ENCODE data around the gene TBC1D13. TPM values are rescaled to one million over a fixed set of nuclear protein-coding genes. Genes with fewer than 3 reads are reported as not detected.

The TBC1D13 gene
- total and polyA plus RNA-seq, 10 of the 15 experiments (the other 5 are each of a cell fraction or from before 2014, with no cell fraction given) = 3.0 to 23.1 (median 16.5) TPM

- TF ChIP-seq ZBTB4 (CRISPR knock-in tag; IDR thresholded peaks at IDR 0.05) (no peak), IKZF2 (IDR thresholded peaks at IDR 0.05) (0 out of 4 replicates have a peak, but pooled peaks of 1 of the 2 experiments have one; percentile 25), NFYB (IDR thresholded peaks at IDR 0.05; ENCODE audit: insufficient read depth, low read depth, low read length) (peak; percentile 75; the same call in 1 of the 2 replicates), GATAD2B (conservative IDR thresholded peaks at IDR 0.05; ENCODE audit: low read depth) (peak; percentile 83), PML (IDR thresholded peaks at IDR 0.05; ENCODE audit: low read length) (peak; percentile 82; the same call in 1 of the 2 replicates), ATF7 (IDR thresholded peaks at IDR 0.05; ENCODE audit: low read depth) (no peak), CREB1 (IDR thresholded peaks at IDR 0.05; ENCODE audit: low read depth) (peak; percentile 69; the same call in 1 of the 2 replicates), EED (IDR thresholded peaks at IDR 0.05; ENCODE audit: low read depth) (peak; percentile 68), SRF (IDR thresholded peaks at IDR 0.05; ENCODE audit: low read depth in 2 of 2, low read length in 2 of 2) (no peak), USF2 (IDR thresholded peaks at IDR 0.05; ENCODE audit: borderline replicate concordance, low read depth, low read length) (no peak), TARDBP (IDR thresholded peaks at IDR 0.05; ENCODE audit: borderline replicate concordance) (no peak), EGR1 (IDR thresholded peaks at IDR 0.05; ENCODE audit: borderline replicate concordance in 1 of 2, low read depth in 2 of 2, low read length in 2 of 2) (0 out of 3 replicates have a peak, but pooled peaks of 1 of the 2 experiments have one; percentile 18)
- TF ChIP-seq, protein P1, sequence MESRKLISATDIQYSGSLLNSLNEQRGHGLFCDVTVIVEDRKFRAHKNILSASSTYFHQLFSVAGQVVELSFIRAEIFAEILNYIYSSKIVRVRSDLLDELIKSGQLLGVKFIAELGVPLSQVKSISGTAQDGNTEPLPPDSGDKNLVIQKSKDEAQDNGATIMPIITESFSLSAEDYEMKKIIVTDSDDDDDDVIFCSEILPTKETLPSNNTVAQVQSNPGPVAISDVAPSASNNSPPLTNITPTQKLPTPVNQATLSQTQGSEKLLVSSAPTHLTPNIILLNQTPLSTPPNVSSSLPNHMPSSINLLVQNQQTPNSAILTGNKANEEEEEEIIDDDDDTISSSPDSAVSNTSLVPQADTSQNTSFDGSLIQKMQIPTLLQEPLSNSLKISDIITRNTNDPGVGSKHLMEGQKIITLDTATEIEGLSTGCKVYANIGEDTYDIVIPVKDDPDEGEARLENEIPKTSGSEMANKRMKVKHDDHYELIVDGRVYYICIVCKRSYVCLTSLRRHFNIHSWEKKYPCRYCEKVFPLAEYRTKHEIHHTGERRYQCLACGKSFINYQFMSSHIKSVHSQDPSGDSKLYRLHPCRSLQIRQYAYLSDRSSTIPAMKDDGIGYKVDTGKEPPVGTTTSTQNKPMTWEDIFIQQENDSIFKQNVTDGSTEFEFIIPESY (IDR thresholded peaks at IDR 0.05) = no peak
- TF ChIP-seq, protein P2, sequence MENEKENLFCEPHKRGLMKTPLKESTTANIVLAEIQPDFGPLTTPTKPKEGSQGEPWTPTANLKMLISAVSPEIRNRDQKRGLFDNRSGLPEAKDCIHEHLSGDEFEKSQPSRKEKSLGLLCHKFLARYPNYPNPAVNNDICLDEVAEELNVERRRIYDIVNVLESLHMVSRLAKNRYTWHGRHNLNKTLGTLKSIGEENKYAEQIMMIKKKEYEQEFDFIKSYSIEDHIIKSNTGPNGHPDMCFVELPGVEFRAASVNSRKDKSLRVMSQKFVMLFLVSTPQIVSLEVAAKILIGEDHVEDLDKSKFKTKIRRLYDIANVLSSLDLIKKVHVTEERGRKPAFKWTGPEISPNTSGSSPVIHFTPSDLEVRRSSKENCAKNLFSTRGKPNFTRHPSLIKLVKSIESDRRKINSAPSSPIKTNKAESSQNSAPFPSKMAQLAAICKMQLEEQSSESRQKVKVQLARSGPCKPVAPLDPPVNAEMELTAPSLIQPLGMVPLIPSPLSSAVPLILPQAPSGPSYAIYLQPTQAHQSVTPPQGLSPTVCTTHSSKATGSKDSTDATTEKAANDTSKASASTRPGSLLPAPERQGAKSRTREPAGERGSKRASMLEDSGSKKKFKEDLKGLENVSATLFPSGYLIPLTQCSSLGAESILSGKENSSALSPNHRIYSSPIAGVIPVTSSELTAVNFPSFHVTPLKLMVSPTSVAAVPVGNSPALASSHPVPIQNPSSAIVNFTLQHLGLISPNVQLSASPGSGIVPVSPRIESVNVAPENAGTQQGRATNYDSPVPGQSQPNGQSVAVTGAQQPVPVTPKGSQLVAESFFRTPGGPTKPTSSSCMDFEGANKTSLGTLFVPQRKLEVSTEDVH (IDR thresholded peaks at IDR 0.05; ENCODE audit: low read depth, partially characterized antibody) = no peak
- TF ChIP-seq, protein P3, sequence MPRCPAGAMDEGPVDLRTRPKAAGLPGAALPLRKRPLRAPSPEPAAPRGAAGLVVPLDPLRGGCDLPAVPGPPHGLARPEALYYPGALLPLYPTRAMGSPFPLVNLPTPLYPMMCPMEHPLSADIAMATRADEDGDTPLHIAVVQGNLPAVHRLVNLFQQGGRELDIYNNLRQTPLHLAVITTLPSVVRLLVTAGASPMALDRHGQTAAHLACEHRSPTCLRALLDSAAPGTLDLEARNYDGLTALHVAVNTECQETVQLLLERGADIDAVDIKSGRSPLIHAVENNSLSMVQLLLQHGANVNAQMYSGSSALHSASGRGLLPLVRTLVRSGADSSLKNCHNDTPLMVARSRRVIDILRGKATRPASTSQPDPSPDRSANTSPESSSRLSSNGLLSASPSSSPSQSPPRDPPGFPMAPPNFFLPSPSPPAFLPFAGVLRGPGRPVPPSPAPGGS (IDR thresholded peaks at IDR 0.05; ENCODE audit: borderline replicate concordance, insufficient read depth, low read depth, low read length, poor library complexity, severe bottlenecking) = peak; percentile 56
These were observed 42.6 kb downstream of the TBC1D13 start, which contains the start of gene SPOUT1 (continued) for GRCh38 chr9:128829477-128830251.
